Epithelial cell of proximal tubule (primary cell): ENCODE data around the gene TCF7L2. TPM values are rescaled to one million over a fixed set of nuclear protein-coding genes. Genes with fewer than 3 reads are reported as not detected.

Experiments used
- DNase-seq: peaks from one replicate; pipeline ENCODE4 v3.0.0-alpha.2; 2011; ENCODE audit warnings: low read depth
- H3K4me3 ChIP-seq: 2 replicates; pipeline ENCODE4 v1.5.1; 2011; ENCODE audit warnings: low read depth, mild to moderate bottlenecking, low read length
- CTCF ChIP-seq: conservative IDR thresholded peaks from 2 replicates; pipeline ENCODE4 v1.5.1; 2012; ENCODE audit warnings: low read depth, mild to moderate bottlenecking, low read length
- total RNA-seq: library from RNA; depleted of rRNA; stranded (reverse); fragments of >200 nt; gene quantifications from 2 replicates; pipeline ENCODE4 v1.2.3, GENCODE V29; 2015

Gene TCF7L2
- total RNA-seq, 1 donor from 2014 or later, result 5.4 TPM

- DNase-seq, result no peak
- H3K4me3 ChIP-seq, result no peak overlapping the region
- no peak for TF ChIP-seq CTCF
Observed at GRCh38 chr10:113068178-113068890, 118.3 kb downstream of the TCF7L2 start.

- no peak for DNase-seq
- TF ChIP-seq CTCF, result no peak
- H3K4me3 ChIP-seq, result no peak overlapping the region
Observed at GRCh38 chr10:113069595-113069994, 119.5 kb downstream of the TCF7L2 start.

- TF ChIP-seq CTCF, result no peak
- no peak overlapping the region for H3K4me3 ChIP-seq
- no peak for DNase-seq
Observed at GRCh38 chr10:113071446-113071845, 121.4 kb downstream of the TCF7L2 start.

- TF ChIP-seq CTCF, result no peak
- H3K4me3 ChIP-seq, result peak overlapping the region; percentile 39
- DNase-seq, result peak; percentile 90
Observed at GRCh38 chr10:113073549-113074189, 123.6 kb downstream of the TCF7L2 start.

- H3K4me3 ChIP-seq, result no peak overlapping the region
- TF ChIP-seq CTCF, result no peak
- DNase-seq, result no peak
Observed at GRCh38 chr10:113076949-113077348, 126.9 kb downstream of the TCF7L2 start.

- no peak for DNase-seq
- no peak for TF ChIP-seq CTCF
- H3K4me3 ChIP-seq, result no peak overlapping the region
Observed at GRCh38 chr10:113078282-113078907, 128.3 kb downstream of the TCF7L2 start.
